GM21528 (cell line): ENCODE data around the gene TRNP1.

Experiments used
- ATAC-seq: cut with Tn5 transposase; IDR thresholded peaks from one replicate; pipeline ENCODE4 v1.9.1; 2021; ENCODE audit warnings: mild to moderate bottlenecking, moderate library complexity; ENCODE audit not compliant: unreplicated experiment, low FRiP score

The TRNP1 gene

DNA sequence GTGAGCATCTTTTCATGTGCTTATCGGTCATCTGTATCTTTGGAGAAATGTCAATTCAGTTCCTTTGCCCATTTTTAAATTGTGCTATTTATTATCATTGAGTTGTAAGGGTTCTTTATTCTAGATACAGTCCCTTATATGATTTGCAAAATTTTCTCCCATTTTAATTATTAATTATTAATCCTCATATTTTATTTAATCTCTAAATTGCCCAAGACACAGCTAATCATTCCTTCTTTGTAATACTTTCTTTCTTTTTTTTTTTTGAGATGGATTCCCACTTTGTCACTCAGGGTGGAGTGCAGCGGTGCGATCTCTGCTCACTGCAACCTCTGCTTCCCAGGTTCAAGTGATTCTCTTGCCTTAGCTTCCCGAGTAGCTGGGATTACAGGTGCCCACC lies 32.2 kb downstream of the TRNP1 start:
- no peak for ATAC-seq

DNA sequence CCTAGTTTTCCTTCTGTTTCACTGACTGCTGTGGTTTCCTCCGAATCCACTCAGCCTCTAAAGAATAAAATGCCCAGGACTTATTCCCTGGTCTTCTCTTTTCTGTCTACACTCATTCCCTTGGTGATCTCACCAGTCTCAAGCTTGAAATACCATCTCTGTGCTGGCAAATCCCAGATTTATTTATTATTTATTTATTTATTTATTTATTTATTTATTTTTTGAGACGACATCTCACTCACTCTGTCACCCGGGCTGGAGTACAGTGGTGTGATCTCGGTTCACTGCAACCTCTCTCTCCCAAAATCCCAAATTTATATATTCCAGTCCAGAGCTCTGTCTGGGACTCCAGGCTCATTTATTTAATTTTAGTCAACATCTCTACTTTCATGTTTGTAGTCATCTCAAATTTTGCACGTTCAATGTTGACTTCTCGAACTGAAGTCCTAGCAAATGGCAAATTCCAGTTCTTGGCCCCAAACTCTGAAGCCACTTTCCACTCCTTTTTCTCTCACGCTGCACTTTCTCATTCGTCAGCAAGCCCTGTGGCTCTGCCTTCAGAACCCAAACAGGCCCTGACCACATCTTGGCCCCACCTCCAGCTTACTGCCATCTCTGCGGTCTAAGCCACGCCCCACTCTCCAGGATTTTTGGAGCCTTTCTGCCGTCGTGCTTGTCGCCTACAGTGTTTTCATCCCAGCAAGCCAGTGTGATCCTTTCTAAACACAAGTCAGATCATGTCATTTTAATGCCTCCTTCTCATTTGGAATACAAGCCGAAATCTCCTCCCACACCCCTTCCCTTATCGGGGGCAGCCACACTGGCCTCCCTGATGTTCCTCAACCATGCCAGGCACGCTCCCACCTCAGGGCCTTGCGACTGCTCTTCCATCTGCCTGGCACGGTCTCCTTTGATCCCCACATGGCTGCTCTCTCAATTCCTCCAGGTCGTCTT lies 33.4 kb downstream of the TRNP1 start:
- ATAC-seq = no peak

DNA sequence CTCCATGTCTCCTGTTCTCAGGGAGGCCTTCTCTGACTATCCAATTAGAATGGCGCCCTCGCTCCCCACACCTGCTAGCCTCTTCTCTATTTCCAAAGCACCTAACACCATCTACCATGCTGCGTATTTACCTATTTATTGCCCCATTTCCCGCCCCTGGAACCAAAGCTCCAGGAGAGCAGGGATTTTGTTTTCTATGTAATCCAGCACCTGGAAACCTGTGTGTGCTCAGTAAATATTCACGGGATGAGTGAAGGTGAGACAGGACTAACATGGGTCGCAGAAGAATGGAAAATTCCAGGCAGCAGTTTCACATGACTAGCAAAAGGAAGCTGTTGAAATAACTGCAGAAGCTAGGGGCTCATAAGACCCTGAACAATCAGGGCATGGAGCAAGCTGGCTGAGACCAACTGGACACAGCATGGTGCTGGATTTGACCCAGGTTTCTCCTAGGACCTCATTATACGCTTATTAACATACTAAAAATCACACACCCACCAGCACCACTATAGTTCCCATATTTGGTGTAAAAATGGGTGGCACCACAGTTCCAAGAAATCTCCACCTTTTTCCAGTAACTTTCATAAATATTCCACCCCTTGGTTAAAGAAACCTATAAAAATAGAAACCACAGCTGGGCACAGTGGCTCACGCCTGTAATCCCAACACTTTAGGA lies 34.2 kb downstream of the TRNP1 start:
- ATAC-seq = no peak

DNA sequence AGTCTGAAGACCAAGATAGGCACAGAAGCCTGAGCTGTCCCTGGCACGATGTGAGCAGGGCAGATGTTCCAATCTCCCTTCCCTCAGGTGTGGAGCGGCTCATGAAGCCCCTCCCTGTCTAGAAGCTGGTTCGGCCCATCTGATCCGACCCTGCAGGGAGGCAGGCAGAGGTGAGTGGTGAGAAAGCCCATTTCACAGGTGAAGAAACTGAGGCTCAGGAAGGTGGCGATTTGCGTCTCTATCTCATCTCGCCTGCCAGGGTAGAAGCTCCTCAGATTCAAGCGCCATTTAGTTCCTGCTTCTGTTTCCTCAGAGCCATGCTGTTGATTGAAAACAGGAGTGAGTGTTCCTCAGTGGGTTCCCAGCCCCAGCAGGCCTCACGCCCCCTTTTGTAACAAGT lies 36.0 kb downstream of the TRNP1 start:
- ATAC-seq = no peak

DNA sequence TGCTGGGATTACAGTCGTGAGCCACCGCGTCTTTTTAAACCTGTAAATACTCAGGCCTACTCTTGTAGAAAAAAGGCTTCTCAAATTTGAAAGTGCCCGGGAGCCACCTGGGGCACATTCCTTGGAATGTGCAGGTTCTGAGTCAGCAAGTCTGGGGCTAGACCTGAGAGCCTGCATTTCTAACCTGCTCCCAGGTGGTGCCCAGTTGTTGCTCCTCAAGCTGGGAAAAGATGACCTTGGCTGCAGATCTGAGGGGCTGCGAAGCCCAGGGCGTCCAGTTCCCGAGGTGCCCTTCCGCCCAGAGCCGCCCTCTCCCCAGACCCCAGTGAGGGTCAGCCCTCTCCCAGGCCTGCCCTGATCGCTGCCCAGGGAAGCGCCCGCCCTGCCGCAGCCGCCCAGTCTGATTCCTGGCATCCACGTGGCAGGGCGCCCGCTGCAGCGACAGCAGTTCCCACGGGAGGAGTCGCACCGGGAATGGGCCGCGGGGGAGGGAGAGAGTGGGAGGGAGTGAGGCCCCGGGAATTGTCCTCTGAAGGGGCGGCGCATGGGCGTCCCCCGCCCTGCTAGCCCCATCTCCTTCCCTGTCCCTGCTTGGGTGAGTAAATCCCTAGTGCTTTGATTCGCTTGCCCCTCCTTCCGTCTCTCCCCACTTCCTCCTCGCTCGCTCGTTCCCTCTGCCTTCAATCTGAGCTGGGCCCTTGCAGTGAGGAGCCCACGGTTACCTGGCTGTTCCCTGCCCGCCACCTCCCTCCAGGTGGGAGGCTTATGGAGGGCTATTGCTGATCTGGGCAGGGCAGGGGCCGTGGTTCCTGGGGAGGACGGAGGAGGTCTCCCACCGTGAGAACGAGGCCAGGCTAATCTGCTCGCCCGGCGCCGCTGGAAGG lies 38.0 kb downstream of the TRNP1 start:
- no peak for ATAC-seq

DNA sequence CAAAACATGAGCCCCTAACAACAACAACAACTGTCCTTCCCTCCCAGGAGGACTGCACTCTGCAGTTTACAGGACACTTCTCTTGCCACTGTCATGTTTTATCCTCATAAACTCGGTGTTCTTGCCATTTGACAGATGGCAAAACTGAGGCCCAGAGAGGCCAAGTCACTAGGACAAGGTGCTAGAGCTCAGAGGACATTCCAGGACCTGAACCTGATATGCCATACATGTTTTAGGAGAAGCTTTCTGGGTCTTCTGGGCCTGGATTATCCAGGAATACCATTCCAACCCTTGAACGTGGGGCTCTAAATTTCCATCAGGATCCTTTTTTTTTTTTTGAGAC lies 38.6 kb downstream of the TRNP1 start:
- no peak for ATAC-seq

DNA sequence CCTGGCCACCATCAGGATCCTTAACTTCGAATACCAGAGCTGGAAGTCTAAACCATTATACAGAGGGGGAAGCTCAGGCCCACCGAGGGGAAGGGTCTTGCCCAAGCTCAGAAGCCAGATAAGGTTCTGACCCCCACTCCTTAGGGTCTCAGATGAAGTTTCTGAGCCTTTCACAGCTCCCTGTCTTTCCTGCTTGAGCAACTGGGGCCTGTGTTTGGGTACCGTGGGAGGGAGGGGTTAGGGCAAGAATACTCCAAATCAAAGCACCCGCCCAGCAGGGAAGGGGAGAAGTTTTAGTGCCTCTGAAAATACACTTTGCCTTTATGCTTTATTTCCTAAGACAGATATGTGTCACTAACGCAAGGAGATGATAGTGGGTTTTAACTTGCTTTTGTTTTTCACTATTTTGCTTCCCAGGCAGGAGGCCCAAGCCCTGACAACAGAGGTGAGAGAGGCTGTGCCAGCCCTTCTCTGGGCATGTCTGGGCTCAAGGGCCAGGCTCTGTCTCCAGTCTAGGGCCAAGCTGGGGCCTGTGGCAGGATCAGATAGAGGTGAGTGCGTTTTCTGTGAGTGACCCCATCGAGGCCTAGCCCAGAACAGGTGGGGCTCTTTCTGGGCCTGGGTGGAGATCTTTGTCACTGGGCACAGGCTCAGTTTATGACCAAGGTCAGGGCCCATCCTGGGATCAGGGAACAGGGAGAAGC lies 39.7 kb downstream of the TRNP1 start:
- ATAC-seq = no peak

DNA sequence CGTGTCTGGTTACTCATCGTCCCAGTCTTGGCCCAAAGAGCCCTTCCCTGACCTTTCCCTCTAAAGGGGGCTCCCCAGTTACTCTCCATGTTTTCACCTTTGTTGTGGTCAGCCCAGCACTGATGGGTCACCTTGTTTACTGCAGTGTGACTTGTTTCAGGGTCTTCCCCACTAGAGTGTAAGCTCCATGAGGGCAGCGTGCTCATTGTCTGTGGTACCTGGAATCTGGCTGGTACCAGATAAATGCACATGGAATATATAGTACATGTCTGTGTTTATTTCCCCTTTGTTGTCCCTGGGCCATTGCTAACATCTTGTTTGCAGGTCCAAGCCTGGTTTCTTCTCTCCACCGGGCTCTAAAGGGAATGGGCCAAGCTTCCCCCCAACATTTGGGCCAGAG lies 41.9 kb downstream of the TRNP1 start:
- ATAC-seq = no peak

DNA sequence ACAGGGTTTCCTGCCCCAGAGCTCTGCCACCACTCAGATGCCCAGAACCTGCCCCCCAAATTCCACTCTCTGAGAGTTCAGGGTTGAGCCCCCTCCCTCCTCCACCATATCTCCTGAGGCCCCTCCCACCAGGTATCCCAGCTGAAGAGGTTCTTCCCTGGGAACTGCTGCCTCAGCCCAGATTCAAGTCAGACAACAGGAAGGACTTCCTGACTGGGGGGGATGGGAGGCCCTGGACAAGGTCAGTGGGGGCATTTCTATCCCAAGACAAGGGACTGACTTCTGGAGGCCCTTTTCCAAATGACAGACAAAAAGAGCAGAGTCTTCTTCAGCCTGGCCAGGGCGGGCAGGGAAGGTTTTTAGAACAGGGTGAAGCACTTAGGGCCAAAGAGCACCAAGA lies 43.2 kb downstream of the TRNP1 start:
- ATAC-seq = no peak

DNA sequence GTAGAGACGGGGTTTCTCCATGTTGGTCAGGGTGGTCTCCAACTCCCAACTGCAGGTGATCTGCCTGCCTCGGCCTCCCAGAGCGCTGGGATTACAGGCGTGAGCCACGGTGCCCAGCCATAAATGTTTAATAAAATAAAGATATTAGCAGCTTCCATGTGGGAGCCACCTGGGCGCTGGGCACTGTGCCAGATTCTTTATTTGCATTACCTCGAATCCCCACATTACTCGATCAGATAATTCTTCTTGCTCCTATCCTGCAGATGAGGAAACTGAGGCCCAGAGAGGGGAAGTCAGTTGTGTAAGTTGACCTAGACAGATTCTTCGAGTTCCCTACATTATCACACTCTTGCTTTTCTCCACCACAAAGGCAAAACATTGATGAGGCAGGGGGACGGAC lies 44.0 kb downstream of the TRNP1 start:
- ATAC-seq = no peak

DNA sequence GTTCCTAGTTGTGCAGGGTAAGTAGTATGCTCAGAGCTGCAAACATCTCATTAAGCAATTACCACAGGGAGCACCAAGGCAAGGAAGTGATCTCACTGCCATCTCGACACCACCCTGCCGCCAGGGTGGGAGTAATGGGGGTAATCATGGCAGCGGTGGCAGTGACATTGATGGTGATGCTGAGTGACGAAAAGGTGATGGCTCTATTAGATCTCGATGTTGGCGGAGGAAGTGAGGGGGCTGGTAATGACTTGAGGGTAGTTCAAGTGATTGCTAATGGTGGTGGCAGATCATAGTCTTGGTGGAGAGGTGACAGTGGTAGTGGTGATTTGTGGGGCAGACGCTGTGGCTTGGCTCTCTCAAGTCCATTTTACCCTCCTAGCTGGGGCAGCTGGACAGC lies 44.5 kb downstream of the TRNP1 start:
- no peak for ATAC-seq

DNA sequence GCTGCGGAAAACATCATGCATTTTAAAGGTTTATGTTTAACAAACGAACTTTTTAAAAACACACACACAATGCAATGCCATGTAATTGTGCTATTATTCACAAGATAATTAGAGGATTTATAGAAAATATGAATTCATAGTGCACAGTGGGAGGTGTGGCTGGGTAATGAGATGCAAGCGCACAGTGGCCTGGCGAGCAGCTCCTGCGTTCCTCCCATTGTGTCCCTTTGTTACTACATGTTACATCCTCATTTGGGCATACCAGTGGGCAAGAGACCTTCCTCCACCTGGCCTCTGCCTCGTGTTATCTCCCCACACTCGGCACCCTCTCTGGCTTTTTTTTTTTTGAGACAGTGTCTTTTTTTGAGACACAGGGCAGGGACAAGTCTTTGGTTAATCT lies 49.2 kb downstream of the TRNP1 start:
- ATAC-seq = no peak

DNA sequence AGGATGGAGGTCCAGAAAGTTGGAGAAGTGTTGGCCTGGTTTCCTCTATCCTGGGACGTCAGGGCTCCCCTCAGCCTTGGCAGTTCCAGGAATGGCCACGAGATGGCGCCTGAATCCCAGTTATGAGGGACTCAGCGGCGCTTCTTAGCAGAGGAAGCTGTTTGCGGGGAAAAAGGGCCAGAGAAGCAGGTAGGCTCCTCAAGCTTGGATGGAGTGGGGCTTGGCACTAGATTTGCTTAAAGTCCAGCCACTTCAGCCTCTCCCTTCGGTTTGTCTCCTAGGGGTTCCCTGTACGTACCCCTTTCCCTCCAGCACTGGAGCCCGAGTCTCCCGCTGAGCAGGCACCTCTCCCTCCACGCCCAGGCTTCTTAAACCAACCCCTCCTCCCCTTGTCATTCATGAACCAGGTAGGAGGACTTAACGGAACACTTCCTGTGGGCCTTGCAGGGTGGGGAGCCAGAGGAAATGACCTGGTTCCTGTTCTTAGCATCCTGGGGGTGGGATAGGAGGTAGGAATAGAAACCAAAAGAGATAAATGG lies 51.2 kb downstream of the TRNP1 start:
- no peak for ATAC-seq

DNA sequence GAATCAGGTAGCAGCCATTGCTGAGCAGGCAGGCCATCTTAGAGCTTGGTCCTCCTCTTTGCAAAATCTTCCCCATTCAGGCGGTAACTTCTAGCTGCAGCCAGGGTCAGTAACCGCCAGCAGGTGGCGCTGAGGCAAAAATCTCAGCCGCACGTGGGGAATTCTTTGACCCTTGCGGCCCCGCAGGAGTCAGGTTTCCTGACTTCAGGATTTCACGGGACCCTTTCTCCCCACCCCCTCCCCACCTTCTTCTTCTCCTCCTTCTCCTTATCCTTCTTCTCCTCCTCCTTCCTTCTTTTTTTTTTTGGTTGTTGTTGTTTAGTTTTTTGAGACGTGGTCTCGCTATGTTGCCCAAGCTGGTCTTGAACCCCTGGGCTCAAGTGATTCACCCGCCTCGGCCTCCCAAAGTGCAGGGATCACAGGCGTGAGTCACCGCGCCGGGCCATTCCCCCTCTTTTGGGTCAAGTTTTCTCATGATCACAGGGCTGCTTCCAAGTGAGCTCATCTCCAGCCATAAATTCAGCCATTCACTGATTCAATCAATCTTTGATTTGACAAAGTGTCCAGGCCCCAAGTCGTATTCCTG lies 52.6 kb downstream of the TRNP1 start:
- no peak for ATAC-seq

DNA sequence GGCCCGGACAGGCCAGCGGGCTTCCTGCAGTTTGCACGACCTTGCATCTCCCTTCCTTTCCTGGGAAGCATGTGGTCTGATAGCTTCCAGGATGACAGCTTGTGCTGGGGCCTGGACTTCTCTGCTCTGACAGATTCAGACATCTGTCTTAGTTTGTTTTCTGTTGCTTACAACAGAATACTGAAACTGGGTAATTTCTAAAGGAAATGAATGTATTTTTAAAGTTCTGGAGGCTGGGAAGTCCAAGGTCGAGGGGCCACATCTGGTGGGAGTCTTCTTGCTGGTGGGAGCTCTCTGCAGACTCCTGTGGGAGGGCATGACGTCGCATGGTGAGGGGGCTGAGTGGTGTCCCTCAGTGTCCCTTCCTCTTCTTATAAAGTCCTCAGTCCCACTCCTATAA lies 54.4 kb downstream of the TRNP1 start:
- no peak for ATAC-seq

DNA sequence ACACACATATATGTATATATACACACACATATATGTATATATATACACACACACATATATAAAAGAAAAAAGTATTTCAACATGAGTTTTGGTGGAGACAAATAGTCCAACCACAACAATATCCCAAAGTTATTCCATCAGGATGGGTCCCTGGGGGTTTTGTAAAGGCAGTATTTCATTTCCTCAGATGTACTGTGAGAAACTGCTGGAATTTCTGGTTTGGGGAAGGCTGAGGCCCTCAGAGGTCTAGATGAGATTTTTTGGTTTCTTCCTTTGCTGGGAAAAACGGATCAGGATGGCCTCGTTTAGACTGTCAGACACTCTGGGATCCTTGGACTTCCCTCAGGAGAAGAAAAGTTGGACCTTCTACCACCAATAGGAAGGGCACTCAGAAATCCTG lies 55.6 kb downstream of the TRNP1 start:
- ATAC-seq = no peak

DNA sequence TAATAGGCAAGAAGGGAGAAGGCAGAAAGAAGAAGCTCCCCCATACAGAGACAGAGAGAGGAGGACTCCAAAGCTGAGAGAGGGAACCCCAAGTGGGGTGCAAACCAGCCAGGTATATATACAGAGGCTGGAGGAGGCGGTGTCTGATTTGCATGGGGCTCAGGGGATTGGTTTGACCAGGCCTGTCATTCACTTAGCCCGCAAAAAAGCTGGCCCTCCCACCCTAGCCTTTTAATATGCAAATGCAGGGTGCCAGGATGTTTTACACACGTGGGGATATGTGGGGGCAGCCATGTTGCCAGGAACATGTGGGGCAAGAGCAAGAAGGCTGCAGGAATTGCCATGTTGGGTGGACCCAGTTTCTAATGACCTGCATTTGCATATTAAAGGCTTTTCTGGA lies 56.1 kb downstream of the TRNP1 start:
- ATAC-seq = no peak
